DND-41 (cell line): ENCODE results near the gene PHLDB2.

Source experiments
- EZH2 ChIP-seq: IDR thresholded peaks from 3 replicates; pipeline ENCODE4 v1.6.1; 2012; ENCODE audit warnings: borderline replicate concordance, low read depth, mild to moderate bottlenecking, moderate library complexity, low read length, inconsistent platforms; ENCODE audit not compliant: severe bottlenecking
- TF ChIP-seq, protein P1 (sequence below): IDR thresholded peaks from 2 replicates; pipeline ENCODE4 v1.5.1; 2012; ENCODE audit warnings: borderline replicate concordance, low read length, moderate library complexity, mild to moderate bottlenecking; ENCODE audit not compliant: poor library complexity, severe bottlenecking; ENCODE audit errors: extremely low read depth

DNA sequence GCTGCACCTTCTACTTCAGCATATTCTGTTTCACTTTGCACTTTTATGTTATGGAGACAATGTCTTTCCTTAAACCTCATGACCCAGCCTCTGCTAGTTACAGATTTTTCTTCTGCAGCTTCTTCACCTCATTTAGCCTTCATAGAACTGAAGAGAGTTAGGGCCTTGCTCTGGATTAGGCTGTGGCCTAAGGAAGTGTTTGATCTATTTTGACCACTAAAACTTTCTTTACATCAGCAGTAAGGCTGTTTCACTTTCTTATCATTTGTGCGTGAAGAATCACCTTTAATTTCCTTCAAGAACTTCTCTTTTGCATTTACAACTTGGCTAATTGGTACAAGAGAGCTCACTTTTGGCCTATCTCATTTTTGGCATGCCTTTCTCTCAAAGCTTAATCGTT lies 40.9 kb downstream of the PHLDB2 start:
- TF ChIP-seq, protein P1, sequence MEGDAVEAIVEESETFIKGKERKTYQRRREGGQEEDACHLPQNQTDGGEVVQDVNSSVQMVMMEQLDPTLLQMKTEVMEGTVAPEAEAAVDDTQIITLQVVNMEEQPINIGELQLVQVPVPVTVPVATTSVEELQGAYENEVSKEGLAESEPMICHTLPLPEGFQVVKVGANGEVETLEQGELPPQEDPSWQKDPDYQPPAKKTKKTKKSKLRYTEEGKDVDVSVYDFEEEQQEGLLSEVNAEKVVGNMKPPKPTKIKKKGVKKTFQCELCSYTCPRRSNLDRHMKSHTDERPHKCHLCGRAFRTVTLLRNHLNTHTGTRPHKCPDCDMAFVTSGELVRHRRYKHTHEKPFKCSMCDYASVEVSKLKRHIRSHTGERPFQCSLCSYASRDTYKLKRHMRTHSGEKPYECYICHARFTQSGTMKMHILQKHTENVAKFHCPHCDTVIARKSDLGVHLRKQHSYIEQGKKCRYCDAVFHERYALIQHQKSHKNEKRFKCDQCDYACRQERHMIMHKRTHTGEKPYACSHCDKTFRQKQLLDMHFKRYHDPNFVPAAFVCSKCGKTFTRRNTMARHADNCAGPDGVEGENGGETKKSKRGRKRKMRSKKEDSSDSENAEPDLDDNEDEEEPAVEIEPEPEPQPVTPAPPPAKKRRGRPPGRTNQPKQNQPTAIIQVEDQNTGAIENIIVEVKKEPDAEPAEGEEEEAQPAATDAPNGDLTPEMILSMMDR: no peak
- TF ChIP-seq EZH2: no peak
